ENCODE measurements around the gene UFD1.

GRCh38 chr22:19527321-19527721 is 48.3 kb upstream of the UFD1 start:
- no peak for TF ChIP-seq CTCF (IDR thresholded peaks at IDR 0.05)
- TF ChIP-seq POLR2A (IDR thresholded peaks at IDR 0.05), result no peak

Data from Peyer's patch (tissue), 4 donors.